Common myeloid progenitor, CD34-positive (primary cell): ENCODE measurements around the gene G6PC3.

Experiments used
- CTCF ChIA-PET: fragments of 350-600 bp; sonication (Branson Sonifier 250); formaldehyde crosslinking; loops from one replicate; lab custom pipeline; 2021; ENCODE audit warnings: antibody characterized with exemption; lab: Charles Lee
- POLR2A ChIA-PET: fragments of 350-600 bp; sonication (Branson Sonifier 250); formaldehyde crosslinking; loops from one replicate; lab custom pipeline; 2021; ENCODE audit warnings: antibody characterized with exemption; lab: Charles Lee
- DNase-seq, 3 donors: peaks; one replicate each; pipeline versions ENCODE4 v3.0.0 to v3.0.0-alpha.2; 2013
- H3K27ac ChIP-seq, 2 experiments: 1 replicate in 1 of 2; 2 replicates in 1 of 2; pipeline ENCODE4 v1.7.0; 2013; ENCODE audit warnings: inconsistent platforms in 2 of 2, low read length in 2 of 2, mild to moderate bottlenecking in 2 of 2, low read depth in 1 of 2, moderate library complexity in 1 of 2; ENCODE audit not compliant: severe bottlenecking in 2 of 2, insufficient read depth in 1 of 2, poor library complexity in 1 of 2
- H3K27me3 ChIP-seq, 5 experiments: replicated peaks in 2 of 5; 1 replicate in 3 of 5; 2 replicates in 2 of 5; pipeline versions ENCODE4 v1.6.1 to v1.7.0; 2013; ENCODE audit warnings: low read length in 4 of 5, mild to moderate bottlenecking in 2 of 5, moderate library complexity in 2 of 5, inconsistent platforms in 1 of 5; ENCODE audit not compliant: insufficient read depth in 5 of 5, control insufficient read depth in 4 of 5
- H3K36me3 ChIP-seq, 4 experiments: 1 replicate in 2 of 4; 2 replicates in 2 of 4; pipeline versions ENCODE4 v1.6.1 to v1.7.0; 2013; ENCODE audit warnings: low read length in 3 of 4, control low read depth in 1 of 4, mild to moderate bottlenecking in 1 of 4; ENCODE audit not compliant: control insufficient read depth in 4 of 4, insufficient read depth in 4 of 4
- H3K4me1 ChIP-seq, 4 experiments: 1 replicate in 3 of 4; 2 replicates in 1 of 4; pipeline versions ENCODE4 v1.6.1 to v1.7.1; 2013; ENCODE audit warnings: low read length in 3 of 4, mild to moderate bottlenecking in 3 of 4, control low read depth in 1 of 4, inconsistent platforms in 1 of 4, moderate library complexity in 1 of 4; ENCODE audit not compliant: control insufficient read depth in 4 of 4, insufficient read depth in 4 of 4; ENCODE audit errors: control extremely low read depth in 1 of 4
- H3K4me3 ChIP-seq, 7 experiments: 1 replicate in 4 of 7; 2 replicates in 3 of 7; pipeline versions ENCODE4 v1.5.1 to v1.7.0; 2013; ENCODE audit warnings: mild to moderate bottlenecking in 7 of 7, low read length in 6 of 7, moderate library complexity in 6 of 7, inconsistent platforms in 2 of 7, low read depth in 2 of 7, control low read depth in 1 of 7; ENCODE audit not compliant: insufficient read depth in 4 of 7, control insufficient read depth in 1 of 7; ENCODE audit errors: extremely low read depth in 1 of 7
- H3K9me3 ChIP-seq, 5 experiments: 1 replicate in 4 of 5; 2 replicates in 1 of 5; pipeline versions ENCODE4 v1.6.1 to v1.7.1; 2013; ENCODE audit warnings: low read length in 4 of 5, mild to moderate bottlenecking in 2 of 5, inconsistent platforms in 1 of 5, low read depth in 1 of 5, moderate library complexity in 1 of 5; ENCODE audit not compliant: control insufficient read depth in 4 of 5, insufficient read depth in 2 of 5; ENCODE audit errors: control extremely low read depth in 1 of 5
- WGBS: methylation state at CpG from one replicate; pipeline ENCODE4 v1.1.5; 2013; ENCODE audit not compliant: insufficient coverage; 5-methylcytosine and 5-hydroxymethylcytosine counted together

The G6PC3 gene

DNA sequence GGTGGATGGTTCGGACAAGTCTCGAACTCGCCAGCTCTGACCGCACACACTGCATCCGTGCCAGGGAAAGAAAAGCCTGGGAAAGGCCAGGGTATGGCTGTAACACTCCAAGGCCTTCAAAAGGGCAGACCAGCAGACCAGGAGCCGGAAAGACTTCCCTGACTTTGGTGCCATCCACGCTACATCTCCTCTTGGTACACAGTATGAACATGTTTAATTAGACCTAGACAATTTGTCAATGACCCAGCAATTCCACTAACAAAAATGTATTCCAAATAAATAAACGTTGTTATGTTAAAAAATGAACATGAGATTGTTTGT is 53.5 kb downstream of the G6PC3 start:
- H3K4me3 ChIP-seq, result peak overlapping the region; percentile 81 to 95 (median 88)
- ChIA-PET POLR2A (interaction anchor here (0.7 to 1.6 kb wide), 5 partner anchors 9 to 256 kb away, joined by 3 to 4 read pairs (median 4); partner anchors contain the start of gene LSM12), CTCF (interaction anchor here (0.7 to 2.1 kb wide), 7 partner anchors 8 to 103 kb away, joined by 3 to 8 read pairs (median 6); no protein-coding TSS in a partner anchor)
- no peaks in the 10 kb centered on the region for H3K9me3 ChIP-seq
- WGBS, result 0% methylated on average over 5 of the region's 8 CpGs
- DNase-seq, result no peak
- H3K36me3 ChIP-seq, result peaks cover 0 to 2% (median 0%) of the 10 kb centered on the region in 4 experiments
- peaks cover 7 to 28% (median 21%) of the 10 kb centered on the region in 4 experiments for H3K4me1 ChIP-seq
- H3K27ac ChIP-seq, result peak overlapping the region in 1 of 2 experiments; percentile 85
- no peaks in the 10 kb centered on the region for H3K27me3 ChIP-seq
